HG02763 (cell line): Measurements from ENCODE around the gene GRK1.

Source experiments
- ATAC-seq: cut with Tn5 transposase; IDR thresholded peaks from one replicate; pipeline ENCODE4 v1.9.1; 2021; ENCODE audit warnings: mild to moderate bottlenecking, moderate library complexity; ENCODE audit not compliant: unreplicated experiment

The GRK1 gene

GRCh38 chr13:113631341-113632095 is 35.5 kb upstream of the GRK1 start:
- ATAC-seq: no peak

- no peak for ATAC-seq
These were observed 34.1 kb upstream of the GRK1 start for GRCh38 chr13:113632706-113633484.

- ATAC-seq: no peak
These were observed 33.5 kb upstream of the GRK1 start for GRCh38 chr13:113633485-113633873.

DNA sequence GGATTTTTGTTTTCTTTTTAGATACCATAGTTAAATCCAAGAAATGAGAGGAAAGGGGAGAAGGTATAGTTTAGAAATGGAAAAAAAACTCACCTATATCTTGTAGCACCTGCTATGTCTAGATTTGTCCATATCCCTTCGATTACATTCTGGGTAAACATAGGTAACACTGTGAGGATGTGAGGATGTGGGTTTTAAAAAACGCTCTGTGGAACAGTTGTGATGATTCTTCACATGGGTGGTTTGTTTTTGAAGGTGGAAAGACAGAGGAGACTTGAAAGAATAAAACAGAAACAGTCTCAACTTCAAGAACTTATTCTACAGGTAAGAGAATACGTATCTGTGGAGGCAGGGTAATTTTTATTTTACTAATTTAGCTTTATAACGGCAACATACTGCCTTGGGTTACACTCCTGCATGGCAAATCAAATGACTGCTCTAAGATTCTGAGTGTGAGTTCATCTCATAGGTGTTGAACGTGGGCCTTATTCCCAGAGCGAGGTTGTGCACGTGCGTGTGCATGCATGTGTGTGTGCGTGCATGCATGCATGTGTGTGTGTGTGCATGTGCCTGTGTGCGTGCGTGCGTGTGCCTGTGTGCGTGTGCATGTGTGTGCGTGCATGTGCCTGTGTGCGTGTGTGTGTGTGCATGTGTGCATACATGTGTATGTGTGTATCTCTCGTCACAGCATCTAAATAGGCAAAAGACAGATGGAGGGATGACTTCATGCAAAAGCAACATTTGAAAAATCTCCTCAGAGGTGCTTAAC is 32.6 kb upstream of the GRK1 start:
- no peak for ATAC-seq

DNA sequence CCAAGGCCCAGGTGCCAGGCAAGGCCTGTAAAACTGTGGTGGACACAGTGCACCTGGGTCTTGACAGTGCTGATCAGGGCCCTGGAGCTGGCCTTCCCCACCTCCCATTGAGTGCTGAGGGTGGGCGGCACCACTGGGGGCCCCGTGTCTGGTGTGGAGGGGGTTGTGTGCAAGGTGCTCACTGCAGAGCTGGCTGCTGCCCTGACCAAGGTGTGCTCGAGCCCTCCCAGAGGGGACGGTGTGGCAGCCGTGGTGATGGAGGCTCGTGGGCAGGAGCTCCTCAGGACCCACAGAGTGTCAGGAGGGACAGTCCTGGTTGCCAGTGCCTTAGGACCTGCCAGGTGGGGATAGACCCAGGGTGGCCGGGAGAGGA is 32.0 kb upstream of the GRK1 start:
- no peak for ATAC-seq

- no peak for ATAC-seq
These were observed 31.3 kb upstream of the GRK1 start for GRCh38 chr13:113635709-113636108.

GRCh38 chr13:113636266-113636963 is 30.6 kb upstream of the GRK1 start:
- no peak for ATAC-seq

DNA sequence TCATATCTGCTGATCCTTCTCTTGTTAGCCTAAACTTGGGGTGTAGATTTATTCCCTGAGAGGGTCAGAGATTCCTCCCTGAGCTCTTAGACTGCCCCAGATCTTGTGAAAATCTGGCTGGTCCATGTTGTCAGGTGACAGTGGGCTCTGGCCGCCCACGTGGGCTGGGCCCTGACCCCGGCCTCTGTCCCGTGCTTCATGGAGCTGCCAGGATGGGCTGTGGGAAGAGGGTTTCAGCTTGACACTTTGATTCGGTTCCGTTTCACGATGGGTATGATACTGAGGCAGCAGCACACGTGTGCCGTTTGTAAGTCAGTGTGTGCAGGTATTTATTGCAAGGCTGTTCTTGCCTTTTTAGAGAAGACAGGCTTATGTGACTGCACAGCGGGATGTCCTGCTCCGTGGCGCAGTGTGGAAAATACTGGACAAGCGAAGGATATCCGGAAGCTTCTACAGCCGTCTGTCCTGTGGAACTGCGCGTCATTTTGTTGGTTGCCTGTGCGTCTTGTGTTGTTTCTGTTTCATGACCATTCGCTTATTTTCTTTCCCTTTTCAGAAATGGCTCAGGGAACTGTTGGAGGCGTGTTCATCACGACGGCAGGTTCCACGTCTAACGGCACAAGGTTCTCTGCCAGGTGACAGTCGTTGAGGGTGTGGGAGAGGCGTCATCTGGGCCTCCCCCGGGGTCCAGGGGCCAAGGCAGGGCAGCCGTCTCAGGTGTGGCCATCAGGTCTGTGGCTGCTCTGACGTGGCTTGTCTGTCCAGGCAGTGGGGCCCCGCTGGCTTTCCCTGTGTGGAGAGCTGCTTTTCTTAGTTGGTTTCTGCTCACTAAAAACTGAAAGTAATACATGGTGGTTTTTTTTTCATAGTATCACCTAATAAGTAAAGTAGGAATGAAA is 29.5 kb upstream of the GRK1 start:
- no peak for ATAC-seq

- no peak for ATAC-seq
These were observed 28.8 kb upstream of the GRK1 start for GRCh38 chr13:113638173-113638746.

DNA sequence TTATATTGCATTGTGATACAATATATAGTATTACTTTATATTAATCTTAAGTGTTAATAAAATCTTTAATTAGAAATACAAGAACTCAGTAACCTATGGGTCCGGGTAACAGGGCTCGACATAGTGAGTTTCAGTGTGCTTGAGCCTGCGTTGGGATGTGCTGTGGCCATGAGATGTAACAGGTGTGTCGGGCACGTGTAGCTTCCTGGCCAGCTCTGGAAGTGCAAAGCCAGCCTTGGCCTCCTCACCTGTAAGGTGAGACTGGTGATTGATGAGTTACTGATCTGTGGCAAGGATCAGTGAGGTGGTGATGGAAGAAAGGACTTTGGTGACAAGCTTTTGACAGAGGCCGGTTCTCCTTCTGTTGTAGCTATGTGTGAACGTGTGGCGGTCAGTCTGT is 28.2 kb upstream of the GRK1 start:
- ATAC-seq: no peak

DNA sequence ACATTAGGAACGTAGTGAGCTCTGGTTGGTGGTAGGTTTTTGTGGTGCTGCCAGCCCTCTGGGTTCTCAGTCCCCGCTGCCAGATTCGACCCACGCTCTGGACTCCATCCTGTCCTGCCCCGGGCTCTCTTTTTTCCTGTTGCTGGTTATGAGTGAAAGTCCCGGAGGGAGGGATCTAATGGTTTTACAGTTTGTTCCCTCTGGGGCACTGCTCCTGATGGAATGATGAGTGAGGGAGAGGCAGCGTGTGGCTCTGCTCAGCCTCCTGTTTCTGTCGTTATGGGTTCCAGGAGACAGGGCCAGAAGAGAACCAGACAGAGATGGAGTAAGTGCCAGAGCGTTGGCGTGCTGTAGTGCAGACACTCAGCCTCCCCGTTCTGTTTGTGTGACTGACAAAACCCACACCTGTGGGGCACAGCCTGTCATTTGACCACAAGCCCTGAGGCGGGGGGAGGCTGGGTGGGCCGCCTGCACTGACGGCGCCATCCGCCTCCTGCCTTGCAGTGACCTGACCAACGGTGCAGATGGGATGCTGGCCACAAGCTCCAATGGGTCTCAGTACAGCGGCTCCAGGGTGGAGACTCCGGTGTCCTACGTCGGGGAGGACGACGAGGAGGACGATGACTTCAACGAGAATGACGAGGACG is 27.3 kb upstream of the GRK1 start:
- ATAC-seq: no peak

DNA sequence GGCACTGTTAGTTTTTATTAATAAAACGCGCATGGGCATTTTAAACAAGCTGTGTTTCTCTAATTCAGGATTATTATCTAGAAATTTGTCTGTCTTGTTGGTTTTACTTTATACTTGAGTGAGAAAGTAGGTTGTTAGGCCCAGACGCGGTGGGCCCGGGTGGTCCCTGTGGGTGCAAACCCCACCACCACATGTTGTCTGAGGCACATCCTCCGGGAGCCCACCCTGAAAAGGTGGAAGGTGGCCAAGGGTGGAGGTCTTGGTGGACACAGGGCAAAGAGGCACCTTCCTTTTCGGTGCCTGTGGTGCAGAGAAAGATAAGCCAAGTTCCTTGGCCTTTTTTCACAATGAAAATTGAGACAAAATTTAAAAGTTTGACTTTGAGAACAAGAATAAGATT is 25.6 kb upstream of the GRK1 start:
- no peak for ATAC-seq

GRCh38 chr13:113642563-113642962 is 24.5 kb upstream of the GRK1 start:
- ATAC-seq: no peak

DNA sequence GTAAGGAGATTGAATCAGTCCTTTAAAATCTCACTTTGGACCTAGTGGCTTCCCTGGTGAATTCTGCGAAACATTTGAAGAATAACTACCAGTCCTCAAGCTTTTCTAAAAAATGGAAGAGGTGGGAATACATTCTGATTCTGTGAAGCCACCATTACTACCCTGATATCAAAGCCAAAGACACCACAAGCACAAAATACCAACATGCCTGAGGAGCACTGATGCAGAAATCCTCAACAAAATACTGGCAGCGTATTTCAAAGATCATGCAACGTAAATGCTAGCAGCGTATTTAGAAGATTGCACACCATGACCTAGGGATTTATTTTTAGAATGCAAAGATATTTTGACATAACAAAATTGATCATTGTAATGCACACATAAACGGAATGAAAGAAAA is 23.4 kb upstream of the GRK1 start:
- no peak for ATAC-seq

DNA sequence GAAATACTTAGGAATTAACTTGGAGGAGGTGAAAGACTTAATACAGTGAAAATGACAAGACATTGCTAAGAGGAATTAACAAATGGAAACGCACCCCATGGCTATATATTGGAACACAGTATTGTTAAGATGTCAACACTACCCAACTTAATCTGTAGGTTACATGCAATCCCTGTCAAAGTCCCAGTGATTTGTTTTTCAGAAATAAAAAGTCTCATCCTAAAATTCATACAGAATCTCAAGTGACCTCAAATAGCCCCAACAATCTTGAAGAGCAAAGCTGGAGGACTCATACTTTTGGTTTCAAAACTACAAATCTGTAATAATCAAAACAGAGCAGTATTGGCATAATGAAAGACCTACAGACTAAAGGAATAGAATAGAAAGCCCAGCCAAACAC is 22.2 kb upstream of the GRK1 start:
- ATAC-seq: no peak

DNA sequence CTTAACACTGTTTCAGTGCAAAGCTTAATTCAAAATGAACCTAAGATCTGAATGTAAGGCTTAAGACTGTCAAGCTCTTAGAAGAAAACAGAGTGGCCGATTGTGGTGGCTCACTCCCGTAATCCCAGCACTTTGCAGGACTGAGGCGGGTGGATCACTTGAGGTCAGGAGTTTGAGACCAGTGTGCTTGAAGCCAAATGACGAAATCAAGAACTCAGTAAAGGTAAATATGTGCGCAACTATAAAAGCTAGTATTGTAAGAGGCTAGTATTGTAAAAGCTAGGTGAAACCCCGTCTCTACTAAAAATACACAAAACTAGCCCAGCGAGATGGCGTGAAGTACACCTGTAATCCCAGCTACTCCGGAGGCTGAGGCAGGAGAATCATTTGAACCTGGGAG is 21.7 kb upstream of the GRK1 start:
- no peak for ATAC-seq

GRCh38 chr13:113646376-113646775 is 20.6 kb upstream of the GRK1 start:
- ATAC-seq: no peak

DNA sequence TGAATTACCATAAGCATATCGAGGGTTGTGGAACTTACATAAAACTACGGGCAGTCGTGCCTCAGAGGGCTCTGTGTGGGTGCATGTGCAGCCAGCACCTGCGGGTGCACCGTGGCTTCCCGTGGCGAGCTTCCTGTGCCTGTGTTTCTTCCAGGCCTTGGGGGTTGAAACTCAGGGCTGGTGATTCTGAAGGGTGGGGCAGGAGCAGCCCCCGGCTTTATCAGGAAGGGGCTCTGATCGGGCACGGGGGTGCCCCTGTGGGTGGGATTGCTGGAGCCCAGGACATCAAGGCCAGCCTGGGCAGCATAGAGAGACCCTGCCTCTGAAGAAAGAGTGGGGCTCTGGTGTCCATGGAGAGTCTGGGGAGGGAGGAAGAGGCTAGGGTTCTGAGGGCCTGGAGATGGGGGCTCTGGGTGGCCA is 20.1 kb upstream of the GRK1 start:
- no peak for ATAC-seq
